ENCODE results near the gene DALRD3. TPM values are rescaled to one million over a fixed set of nuclear protein-coding genes. Genes with fewer than 3 reads are reported as not detected.

Gene DALRD3
- polyA plus RNA-seq, 4 donors = 71.4 to 77.9 (median 74.9) TPM

DNA sequence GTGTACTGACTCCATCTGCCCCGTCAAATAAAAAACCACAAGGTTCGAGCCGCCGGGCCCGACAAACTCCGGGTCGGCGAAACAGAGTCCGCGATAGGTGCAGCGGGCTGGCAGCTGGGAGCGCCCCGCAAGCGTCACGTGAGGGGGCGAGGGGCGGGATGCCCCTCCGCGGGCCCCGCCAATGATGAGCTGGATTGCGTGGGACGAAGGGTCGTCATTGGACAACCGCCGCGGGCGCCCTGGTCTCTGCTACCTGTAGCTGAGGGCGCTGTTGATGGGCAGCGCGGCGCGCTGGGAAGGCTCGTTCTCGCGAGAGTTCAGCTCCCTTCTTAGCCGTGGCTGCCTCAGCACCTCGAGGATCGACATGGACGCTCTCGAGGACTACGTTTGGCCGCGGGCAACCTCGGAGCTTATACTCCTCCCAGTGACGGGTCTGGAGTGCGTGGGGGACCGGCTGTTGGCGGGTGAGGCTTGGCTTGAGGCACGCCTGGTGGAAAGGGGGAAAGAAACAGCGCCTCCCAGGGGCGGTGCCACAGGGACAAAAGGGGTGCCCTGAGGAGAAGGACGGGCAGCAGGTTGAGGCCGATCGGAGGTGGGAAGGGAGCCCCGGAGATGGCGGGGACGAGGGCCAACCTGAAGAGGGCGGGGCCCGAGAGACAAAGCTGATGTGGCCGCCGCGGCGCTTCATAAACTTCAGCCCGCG, 11.2 kb downstream of the DALRD3 start, which contains the start of gene WDR6:
WDR6 (plus strand) TSS at position 324 of the 703 bp plus-strand sequence; CDS start at position 365, 41 bp downstream.
- DNase-seq (ENCODE audit: low read depth in 4 of 4, low spot score in 2 of 4) = peak; percentile 87 to 95 (median 92)

GRCh38 chr3:49006408-49007067, 11.8 kb downstream of the DALRD3 start:
- DNase-seq (ENCODE audit: low read depth in 4 of 4, low spot score in 2 of 4) = no peak

DNA sequence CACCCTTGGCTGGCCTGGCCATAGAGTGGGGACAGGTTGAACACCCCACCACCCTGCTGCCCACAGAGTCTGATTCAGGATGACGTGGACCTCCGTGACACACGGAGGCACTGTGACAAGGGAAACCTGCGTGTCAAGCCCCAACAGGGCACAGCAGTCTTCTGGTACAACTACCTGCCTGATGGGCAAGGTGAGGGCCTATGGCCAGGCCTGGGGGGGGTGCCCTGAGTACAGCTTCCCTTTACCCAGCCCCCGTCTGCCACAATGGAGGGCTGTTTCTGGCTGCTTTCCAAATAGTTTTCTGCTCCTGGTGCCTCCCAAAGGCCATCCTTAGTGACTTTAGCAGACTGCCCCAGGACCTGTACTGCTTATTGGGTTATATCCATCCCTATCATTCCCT, 12.4 kb downstream of the DALRD3 start:
- DNase-seq (ENCODE audit: low read depth in 4 of 4, low spot score in 2 of 4) = no peak

DNA sequence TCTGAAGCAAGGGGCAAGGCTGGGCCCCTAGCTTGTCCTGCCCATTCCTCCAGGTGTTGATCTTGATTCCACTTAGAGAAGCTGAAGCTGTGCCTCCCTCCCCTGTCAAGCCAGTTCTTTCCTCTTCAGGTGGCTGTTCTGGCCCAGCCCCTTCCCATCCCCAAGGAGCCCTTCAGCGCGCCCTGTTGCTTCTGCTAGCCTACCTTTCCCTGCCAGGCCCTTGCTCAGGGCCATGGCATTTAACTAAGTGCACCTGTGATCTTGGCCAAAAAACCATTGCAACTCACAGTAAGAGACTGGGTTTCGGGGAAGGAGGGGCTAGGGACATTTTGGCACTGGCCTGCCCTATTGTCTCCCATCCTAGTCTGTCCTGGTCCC, 13.1 kb downstream of the DALRD3 start:
- no peak for DNase-seq (ENCODE audit: low read depth in 4 of 4, low spot score in 2 of 4)

DNA sequence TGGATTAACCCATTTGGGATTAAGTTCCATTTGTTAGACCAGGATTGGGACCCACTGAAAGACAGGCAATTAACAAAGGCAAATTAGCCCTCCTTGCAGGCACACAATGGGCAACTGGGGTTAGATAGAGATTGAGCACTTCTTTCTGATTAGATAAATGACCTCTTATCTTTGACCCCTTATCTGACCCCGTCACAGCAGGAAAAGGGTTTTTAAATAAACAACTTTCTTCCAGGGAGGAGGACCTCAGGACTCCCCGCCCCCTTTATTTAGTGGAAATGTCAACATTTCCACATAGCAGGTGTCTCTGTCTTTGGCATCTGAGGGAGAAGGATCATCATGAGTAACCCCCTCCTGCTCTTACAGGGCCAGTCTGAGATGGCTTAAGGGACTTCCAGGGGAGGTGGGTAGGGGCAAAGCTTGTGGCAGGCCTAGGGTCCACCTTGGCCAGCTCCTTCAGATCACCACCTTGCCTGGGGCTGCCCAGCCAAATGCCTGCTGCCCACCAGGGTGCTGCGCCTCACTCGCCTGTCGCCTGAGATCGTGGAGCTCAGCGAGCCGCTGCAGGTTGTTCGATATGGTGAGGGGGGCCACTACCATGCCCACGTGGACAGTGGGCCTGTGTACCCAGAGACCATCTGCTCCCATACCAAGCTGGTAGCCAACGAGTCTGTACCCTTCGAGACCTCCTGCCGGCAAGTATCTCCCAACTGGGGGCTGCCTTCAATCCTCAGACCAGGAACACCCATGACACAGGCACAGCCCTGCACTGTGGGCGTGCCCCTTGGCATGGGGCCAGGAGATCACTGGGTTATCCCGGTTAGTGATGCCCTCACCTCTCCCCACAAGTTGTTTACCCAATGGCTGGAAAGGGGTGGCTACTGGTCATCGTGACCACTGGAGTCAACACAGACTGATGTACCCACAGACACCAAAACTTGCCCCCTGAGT, 13.8 kb downstream of the DALRD3 start:
- DNase-seq (ENCODE audit: low read depth in 4 of 4, low spot score in 2 of 4) = no peak

- DNase-seq (ENCODE audit: low read depth in 4 of 4, low spot score in 2 of 4) = no peak
These were observed 17.2 kb downstream of the DALRD3 start for GRCh38 chr3:49001155-49001554.

GRCh38 chr3:48999085-48999858, 19.1 kb downstream of the DALRD3 start:
- DNase-seq (ENCODE audit: low read depth in 4 of 4, low spot score in 2 of 4) = no peak

DNA sequence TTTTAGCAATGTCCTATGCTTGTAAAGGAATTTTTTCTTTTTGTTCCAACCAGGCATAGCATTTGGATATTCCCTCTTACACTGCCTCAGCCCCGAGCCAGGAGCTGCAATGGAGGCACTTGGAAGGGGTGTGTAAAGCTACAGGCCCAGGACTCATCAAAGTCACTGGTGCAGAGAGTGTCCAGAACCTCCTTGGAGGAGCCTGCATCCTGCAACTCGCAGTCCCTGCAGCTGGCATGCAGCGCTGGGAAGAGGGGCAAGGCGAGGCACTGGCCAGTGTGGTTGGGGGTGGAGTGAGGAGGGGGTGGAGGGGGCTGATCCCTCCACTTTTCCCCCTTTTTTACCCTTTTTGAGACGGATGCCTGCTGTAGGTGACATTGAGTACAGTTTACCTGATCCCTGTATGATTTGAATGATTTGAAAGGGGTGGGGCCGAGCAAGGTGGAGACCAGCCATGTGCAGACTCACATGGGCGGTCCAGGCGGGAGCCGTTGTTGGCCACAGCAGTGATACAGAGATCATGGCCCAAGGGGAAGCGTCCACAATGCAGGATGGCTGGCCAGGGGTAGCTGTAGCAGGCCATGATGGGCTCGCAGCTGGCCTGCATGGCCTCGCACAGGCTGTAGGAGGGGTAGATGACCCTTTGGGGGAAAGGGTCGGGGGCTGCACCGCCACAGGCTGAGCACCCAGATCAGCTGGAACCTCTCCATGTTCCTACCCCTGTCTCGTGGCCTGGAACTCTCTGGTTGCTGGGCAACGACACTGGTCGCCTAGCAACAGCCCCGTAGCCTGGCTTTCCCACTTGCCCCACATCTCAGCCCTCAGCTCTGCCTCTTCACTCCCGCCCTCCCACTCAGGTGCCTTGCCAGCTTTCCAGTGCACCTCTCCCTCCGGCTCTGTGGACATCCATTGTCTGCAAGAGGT, 20.4 kb downstream of the DALRD3 start:
- no peak for DNase-seq (ENCODE audit: low read depth in 4 of 4, low spot score in 2 of 4)

DNA sequence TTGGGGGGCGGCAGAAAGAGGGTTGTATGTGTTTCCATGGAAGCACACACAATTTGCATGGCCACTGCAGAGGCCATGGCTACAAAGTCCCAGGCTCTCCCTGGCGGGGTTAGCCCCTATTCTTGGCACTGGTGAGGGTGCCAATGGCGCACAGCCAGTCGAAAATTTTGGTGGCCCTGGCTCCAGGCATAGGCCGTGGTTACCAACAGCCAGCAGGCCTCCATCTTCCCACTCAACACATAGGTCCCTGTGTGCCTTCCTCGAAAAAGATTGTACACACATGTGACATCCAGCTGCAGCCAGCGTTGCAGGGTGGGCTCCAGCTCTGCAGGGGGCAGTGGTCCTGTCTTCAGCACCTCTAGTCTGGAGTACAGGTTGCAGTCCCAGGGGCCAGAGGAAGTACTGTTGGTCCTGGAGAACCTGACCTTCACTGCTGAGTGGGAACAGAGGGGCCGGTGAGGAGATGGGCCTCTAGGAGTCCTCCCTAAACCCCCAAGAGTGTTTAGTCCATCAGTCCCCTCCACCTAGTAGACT, 21.2 kb downstream of the DALRD3 start:
- DNase-seq (ENCODE audit: low read depth in 4 of 4, low spot score in 2 of 4) = no peak

DNA sequence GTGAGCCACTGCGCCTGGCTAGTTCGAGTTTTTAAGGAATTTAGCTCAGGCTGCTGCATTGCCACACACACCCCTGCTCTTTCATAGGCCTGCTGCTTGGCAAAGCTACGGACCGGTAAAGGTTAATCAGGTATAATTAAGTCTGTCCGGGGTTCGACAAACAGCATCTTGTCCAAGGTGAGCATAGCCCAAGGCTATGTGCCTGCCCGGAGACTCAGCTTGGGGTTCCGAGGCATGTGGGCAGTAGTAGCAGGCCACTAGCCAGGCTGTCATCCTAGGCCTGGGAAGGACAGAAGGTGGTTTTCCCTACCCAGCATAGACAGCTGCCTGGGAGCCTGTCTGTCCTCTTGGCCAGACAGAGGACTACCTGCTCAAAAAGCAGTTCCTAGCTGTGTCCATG, 21.7 kb downstream of the DALRD3 start:
- no peak for DNase-seq (ENCODE audit: low read depth in 4 of 4, low spot score in 2 of 4)

GRCh38 chr3:48993834-48994233, 24.5 kb downstream of the DALRD3 start:
- DNase-seq (ENCODE audit: low read depth in 4 of 4, low spot score in 2 of 4) = no peak

DNA sequence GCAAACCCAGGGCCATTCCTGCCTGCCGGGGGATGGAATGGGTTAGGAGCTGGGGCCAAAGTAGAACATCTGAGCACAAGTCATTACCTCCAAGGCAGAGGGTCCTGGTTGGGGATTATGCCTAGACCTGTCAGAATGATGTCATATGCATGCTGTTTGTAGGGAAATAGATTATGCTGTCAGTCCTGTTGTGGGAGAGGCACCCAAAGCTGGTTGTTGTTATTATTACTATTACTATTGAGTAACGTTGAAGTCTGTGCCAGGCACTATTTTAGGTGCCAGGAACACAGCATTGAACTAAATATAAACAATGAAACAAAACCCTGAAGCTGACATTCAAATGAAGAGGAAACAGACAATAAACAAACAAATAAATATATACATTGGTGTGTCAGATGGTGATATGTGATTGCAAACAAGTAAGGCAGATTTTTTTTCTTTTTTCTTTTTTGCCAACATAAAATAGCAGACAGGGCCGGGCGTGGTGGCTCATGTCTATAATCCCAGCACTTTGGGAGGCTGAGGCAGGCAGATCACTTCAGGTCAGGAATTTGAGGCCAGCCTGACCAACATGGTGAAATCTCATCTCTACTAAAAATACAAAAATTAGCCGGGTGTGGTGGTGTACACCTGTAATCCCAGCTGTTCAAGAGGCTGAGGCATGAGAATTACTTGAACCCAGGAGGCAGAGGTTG, 26.4 kb downstream of the DALRD3 start:
- no peak for DNase-seq (ENCODE audit: low read depth in 4 of 4, low spot score in 2 of 4)

DNA sequence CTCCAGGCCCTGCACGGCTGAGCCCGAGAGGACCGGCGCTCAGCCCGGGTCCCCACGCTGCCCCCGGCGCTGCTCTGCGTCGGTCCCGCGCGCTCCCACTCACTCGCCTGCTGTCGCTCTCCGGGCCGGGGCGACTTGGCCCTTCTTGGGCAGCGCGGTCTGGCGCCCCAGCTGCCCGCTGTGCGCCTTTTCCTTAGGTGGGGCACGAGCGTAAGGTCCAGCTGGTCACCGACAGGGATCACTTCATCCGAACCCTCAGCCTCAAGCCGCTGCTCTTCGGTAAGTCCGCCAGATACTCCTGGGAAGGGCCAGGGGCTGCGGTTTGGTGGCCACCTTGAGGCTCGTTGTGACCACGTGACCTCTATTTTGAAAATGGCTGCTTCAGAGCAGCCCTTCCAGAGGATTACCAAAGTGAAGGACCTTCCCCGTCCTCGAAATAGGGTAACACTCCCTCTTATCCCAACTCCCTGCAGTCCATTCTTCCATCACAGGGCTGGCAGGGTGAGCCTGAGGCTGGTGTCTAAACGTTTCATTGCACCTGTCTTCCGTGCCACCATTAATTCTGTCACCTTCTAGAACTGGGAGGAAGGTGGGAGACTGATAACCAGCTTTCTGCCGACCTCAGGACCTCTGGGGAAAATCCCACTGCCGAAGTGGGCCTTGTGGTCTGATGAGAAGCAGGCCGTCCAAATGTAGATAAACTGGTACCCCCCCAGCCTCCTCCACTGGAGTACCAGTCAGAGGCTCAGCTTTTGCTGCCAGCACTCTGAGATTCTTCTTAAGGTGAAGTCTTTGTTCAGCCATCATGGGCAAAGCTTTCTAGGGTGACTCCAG, 27.5 kb downstream of the DALRD3 start:
- DNase-seq (ENCODE audit: low read depth in 4 of 4, low spot score in 2 of 4) = no peak

- peak in 2 of 4 donors; percentile 81 to 85 for DNase-seq (ENCODE audit: low read depth in 4 of 4, low spot score in 2 of 4)
These were observed 28.4 kb downstream of the DALRD3 start, which contains the start of gene P4HTM for GRCh38 chr3:48989796-48990635. TSS of gene P4HTM (plus strand) at chr3:48990241. CDS start at chr3:48990257, 16 bp downstream.

DNA sequence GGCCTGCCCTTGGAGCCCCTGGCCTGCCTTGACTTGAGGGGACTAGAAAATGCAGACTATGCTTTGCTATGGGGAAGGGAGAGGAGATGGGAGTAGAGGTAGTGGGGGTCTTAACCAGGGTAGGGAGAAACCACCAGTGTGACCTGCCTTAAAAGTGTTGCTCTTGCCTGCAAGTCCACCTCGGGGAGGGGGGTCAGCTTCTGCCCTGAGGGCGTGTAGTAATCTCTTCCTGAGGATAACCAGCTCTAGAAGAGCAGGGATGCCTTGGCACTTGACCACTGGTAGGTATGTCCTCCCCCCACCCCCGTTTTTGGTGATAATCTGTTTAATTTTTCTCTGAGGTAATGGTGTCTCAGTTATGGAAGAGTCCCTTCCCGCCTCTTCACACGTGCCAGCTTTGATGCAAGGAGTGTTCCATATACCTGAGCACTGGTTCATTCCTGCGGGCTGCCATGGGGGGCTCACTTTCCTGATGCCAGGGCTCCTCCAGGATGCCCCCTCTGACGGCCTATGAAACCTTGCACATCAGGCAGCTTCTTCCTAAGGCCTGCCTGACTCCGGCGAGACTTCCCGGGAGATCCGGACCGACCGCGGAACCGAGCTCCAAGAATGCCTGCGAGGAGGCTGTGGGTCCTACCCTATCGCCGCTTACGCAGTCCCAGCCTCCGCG, 29.1 kb downstream of the DALRD3 start:
- no peak for DNase-seq (ENCODE audit: low read depth in 4 of 4, low spot score in 2 of 4)

- DNase-seq (ENCODE audit: low read depth in 4 of 4, low spot score in 2 of 4) = no peak
These were observed 32.5 kb downstream of the DALRD3 start for GRCh38 chr3:48985831-48986376.
